Loucy (cell line): ENCODE measurements around the gene CENPK.

Experiments
- H2AFZ ChIP-seq: fragments of 200-600 bp; sonication (generic); 2 replicates; pipeline ENCODE4 v1.6.0; 2016; ENCODE audit warnings: antibody characterized with exemption, mild to moderate bottlenecking, low read length, moderate library complexity
- H3F3A ChIP-seq: fragments of 200-600 bp; 2 replicates; pipeline ENCODE4 v1.6.0; 2016; ENCODE audit warnings: antibody characterized with exemption, low read depth, mild to moderate bottlenecking
- H3K27me3 ChIP-seq: fragments of 200-600 bp; sonication (generic); 2 replicates; pipeline ENCODE4 v1.6.1; 2014; ENCODE audit warnings: low read length, mild to moderate bottlenecking; ENCODE audit not compliant: insufficient read depth, poor library complexity, severe bottlenecking
- H3K36me3 ChIP-seq: fragments of 200-600 bp; sonication (generic); 2 replicates; pipeline ENCODE4 v1.6.1; 2016; ENCODE audit warnings: low read length; ENCODE audit not compliant: insufficient read depth
- H3K4me1 ChIP-seq: fragments of 200-600 bp; sonication (generic); 2 replicates; pipeline ENCODE4 v1.5.1; 2014; ENCODE audit warnings: low read length, mild to moderate bottlenecking; ENCODE audit not compliant: insufficient read depth, poor library complexity, severe bottlenecking
- H3K4me2 ChIP-seq: fragments of 200-600 bp; sonication (generic); 2 replicates; pipeline ENCODE4 v1.6.0; 2014; ENCODE audit warnings: antibody characterized with exemption, low read length, low read depth, mild to moderate bottlenecking; ENCODE audit not compliant: poor library complexity, severe bottlenecking
- H3K4me3 ChIP-seq: fragments of 200-600 bp; sonication (generic); 2 replicates; pipeline ENCODE4 v1.5.1; 2014; ENCODE audit warnings: low read length, mild to moderate bottlenecking, mixed read lengths; ENCODE audit not compliant: poor library complexity, severe bottlenecking
- H3K79me2 ChIP-seq: fragments of 200-600 bp; sonication (generic); 2 replicates; pipeline ENCODE4 v1.6.1; 2014; ENCODE audit warnings: low read length; ENCODE audit not compliant: insufficient read depth
- H3K9ac ChIP-seq: fragments of 200-600 bp; sonication (generic); 2 replicates; pipeline ENCODE4 v1.6.0; 2014; ENCODE audit warnings: mild to moderate bottlenecking, low read depth, low read length, moderate library complexity; ENCODE audit not compliant: poor library complexity, severe bottlenecking
- H3K9me2 ChIP-seq: fragments of 200-600 bp; sonication (generic); replicated peaks from 2 replicates; pipeline ENCODE4 v1.6.1; 2016; ENCODE audit warnings: low read depth, low read length, mixed read lengths
- H3K9me3 ChIP-seq: fragments of 200-600 bp; sonication (generic); 2 replicates; pipeline ENCODE4 v1.6.1; 2014; ENCODE audit warnings: mild to moderate bottlenecking, antibody characterized with exemption, low read length, low read depth; ENCODE audit not compliant: insufficient read depth
- H4K20me1 ChIP-seq: fragments of 200-600 bp; sonication (generic); 2 replicates; pipeline ENCODE4 v1.6.0; 2014; ENCODE audit warnings: antibody characterized with exemption, low read length, mild to moderate bottlenecking; ENCODE audit not compliant: insufficient read depth, poor library complexity, severe bottlenecking
- CTCF ChIP-seq: fragments of 200-600 bp; sonication (generic); conservative IDR thresholded peaks from 2 replicates; pipeline ENCODE4 v1.5.1; 2014; ENCODE audit warnings: mild to moderate bottlenecking, antibody characterized with exemption, low read length
- EZH2phosphoT487 ChIP-seq: fragments of 200-600 bp; IDR thresholded peaks from 2 replicates; pipeline ENCODE4 v1.6.1; 2018; ENCODE audit warnings: antibody characterized with exemption, mild to moderate bottlenecking, moderate library complexity, borderline replicate concordance

CENPK gene

GRCh38 chr5:65555287-65555686 lies 7.7 kb downstream of the CENPK start:
- peaks cover 64% of the 10 kb centered on the region for H3K79me2 ChIP-seq
- no peaks in the 10 kb centered on the region; the same call in 1 of the 2 replicates for H3F3A ChIP-seq
- no peaks in the 10 kb centered on the region for H3K9me3 ChIP-seq
- H3K4me2 ChIP-seq, result peak overlapping the region; percentile 47
- no peak overlapping the region for H2AFZ ChIP-seq
- peaks cover 39% of the 10 kb centered on the region; the same call in 1 of the 2 replicates for H3K36me3 ChIP-seq
- H3K9me2 ChIP-seq, result no peaks in the 10 kb centered on the region
- no peak for TF ChIP-seq CTCF
- TF ChIP-seq EZH2phosphoT487, result no peak
- peaks cover 31% of the 10 kb centered on the region for H3K4me1 ChIP-seq
- H3K27me3 ChIP-seq, result no peaks in the 10 kb centered on the region
- peak overlapping the region; percentile 5 for H3K4me3 ChIP-seq
- peaks cover 15% of the 10 kb centered on the region for H4K20me1 ChIP-seq
- H3K9ac ChIP-seq, result no peak overlapping the region

GRCh38 chr5:65553941-65554340 lies 9.0 kb downstream of the CENPK start:
- H3K9me2 ChIP-seq, result no peaks in the 10 kb centered on the region
- H3K27me3 ChIP-seq, result no peaks in the 10 kb centered on the region
- no peak overlapping the region for H3K4me3 ChIP-seq
- H3K36me3 ChIP-seq, result peaks cover 52% of the 10 kb centered on the region
- no peak for TF ChIP-seq EZH2phosphoT487
- TF ChIP-seq CTCF, result no peak
- peaks cover 54% of the 10 kb centered on the region for H3K79me2 ChIP-seq
- H3K9me3 ChIP-seq, result no peaks in the 10 kb centered on the region
- no peak overlapping the region for H3K9ac ChIP-seq
- H3K4me2 ChIP-seq, result no peak overlapping the region
- H4K20me1 ChIP-seq, result peaks cover 13% of the 10 kb centered on the region
- no peaks in the 10 kb centered on the region; the same call in 1 of the 2 replicates for H3F3A ChIP-seq
- no peak overlapping the region for H2AFZ ChIP-seq
- H3K4me1 ChIP-seq, result peaks cover 28% of the 10 kb centered on the region

- Histone ChIP-seq H4K20me1 (no peaks in the 10 kb centered on the region), H3K79me2 (peaks cover 5% of the 10 kb centered on the region; the same call in 1 of the 2 replicates), H3K27me3 (no peaks in the 10 kb centered on the region), H3K36me3 (peaks cover 57% of the 10 kb centered on the region), H3K4me2 (no peak overlapping the region), H2AFZ (no peak overlapping the region), H3F3A (no peaks in the 10 kb centered on the region; the same call in 1 of the 2 replicates), H3K9me2 (no peaks in the 10 kb centered on the region), H3K9me3 (no peaks in the 10 kb centered on the region), H3K9ac (no peak overlapping the region), H3K4me1 (peaks cover 12% of the 10 kb centered on the region), H3K4me3 (no peak overlapping the region)
- no peak for TF ChIP-seq CTCF
- TF ChIP-seq EZH2phosphoT487, result no peak
Measured at GRCh38 chr5:65548281-65548680, 14.7 kb downstream of the CENPK start.
